A172 (cell line): ENCODE data around the gene AMBRA1. TPM values are rescaled to one million over a fixed set of nuclear protein-coding genes. Genes with fewer than 3 reads are reported as not detected.
A peak's percentile ranks its signal among the peaks of the same experiment; 100 is the strongest.

Experiments
- DNase-seq: peaks from one replicate; pipeline ENCODE4 v3.0.0-alpha.2; 2015; ENCODE audit warnings: low spot score
- total RNA-seq: library from RNA; depleted of rRNA; stranded (reverse); fragments of >200 nt; shearing (Covaris generic); gene quantifications from 2 replicates; pipeline ENCODE4 v1.2.3, GENCODE V29; 2014; rRNA removed

Gene AMBRA1, protein sequence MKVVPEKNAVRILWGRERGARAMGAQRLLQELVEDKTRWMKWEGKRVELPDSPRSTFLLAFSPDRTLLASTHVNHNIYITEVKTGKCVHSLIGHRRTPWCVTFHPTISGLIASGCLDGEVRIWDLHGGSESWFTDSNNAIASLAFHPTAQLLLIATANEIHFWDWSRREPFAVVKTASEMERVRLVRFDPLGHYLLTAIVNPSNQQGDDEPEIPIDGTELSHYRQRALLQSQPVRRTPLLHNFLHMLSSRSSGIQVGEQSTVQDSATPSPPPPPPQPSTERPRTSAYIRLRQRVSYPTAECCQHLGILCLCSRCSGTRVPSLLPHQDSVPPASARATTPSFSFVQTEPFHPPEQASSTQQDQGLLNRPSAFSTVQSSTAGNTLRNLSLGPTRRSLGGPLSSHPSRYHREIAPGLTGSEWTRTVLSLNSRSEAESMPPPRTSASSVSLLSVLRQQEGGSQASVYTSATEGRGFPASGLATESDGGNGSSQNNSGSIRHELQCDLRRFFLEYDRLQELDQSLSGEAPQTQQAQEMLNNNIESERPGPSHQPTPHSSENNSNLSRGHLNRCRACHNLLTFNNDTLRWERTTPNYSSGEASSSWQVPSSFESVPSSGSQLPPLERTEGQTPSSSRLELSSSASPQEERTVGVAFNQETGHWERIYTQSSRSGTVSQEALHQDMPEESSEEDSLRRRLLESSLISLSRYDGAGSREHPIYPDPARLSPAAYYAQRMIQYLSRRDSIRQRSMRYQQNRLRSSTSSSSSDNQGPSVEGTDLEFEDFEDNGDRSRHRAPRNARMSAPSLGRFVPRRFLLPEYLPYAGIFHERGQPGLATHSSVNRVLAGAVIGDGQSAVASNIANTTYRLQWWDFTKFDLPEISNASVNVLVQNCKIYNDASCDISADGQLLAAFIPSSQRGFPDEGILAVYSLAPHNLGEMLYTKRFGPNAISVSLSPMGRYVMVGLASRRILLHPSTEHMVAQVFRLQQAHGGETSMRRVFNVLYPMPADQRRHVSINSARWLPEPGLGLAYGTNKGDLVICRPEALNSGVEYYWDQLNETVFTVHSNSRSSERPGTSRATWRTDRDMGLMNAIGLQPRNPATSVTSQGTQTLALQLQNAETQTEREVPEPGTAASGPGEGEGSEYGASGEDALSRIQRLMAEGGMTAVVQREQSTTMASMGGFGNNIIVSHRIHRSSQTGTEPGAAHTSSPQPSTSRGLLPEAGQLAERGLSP (N-terminal part only)
- 27.3 and 44.3 TPM in 2 replicates for total RNA-seq

DNA sequence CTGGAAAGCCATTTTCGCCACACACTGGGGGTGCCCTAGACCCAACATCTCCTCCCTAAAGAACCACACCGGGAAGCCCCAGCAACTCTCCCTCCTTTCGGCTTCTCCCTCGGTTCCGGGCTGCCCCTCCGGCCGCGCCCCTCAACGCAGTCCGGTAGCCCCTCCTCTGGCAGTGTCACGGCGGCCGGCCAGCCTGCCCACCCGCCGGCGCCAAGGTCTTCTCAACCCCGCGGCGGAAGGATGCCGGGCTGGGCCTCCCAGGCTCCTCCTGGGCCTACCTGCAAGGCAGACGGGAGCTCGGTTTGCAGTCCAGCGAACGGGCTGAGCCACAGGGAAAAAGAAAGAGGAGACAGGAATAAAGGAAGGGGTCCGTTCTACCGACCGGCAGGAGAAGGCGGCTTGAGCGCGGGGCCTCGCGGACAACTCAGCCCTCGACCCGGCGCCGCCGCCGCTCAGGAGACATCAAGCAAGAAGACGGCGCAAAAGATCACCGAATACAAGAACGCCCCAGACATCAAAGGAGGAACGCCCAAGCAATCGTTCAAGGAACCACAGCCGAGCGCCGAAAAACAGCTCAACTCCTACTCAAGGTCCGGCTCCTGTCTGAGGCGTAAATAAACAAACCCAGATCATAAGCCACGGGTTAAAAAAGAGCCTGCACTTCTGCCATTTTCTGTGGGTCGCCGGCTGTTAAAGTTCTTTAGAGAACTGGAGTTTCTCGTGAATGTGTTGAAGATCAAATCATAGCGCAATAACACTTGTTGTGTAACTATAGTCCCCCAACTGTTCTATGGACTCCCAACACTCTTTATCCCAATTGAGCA lies at the start of gene AMBRA1:
AMBRA1 (minus strand) TSS at position 474 of the 824 bp plus-strand sequence. CDS start 45,643 bp downstream, outside the sequence.
- DNase-seq, result peak; percentile 87

DNA sequence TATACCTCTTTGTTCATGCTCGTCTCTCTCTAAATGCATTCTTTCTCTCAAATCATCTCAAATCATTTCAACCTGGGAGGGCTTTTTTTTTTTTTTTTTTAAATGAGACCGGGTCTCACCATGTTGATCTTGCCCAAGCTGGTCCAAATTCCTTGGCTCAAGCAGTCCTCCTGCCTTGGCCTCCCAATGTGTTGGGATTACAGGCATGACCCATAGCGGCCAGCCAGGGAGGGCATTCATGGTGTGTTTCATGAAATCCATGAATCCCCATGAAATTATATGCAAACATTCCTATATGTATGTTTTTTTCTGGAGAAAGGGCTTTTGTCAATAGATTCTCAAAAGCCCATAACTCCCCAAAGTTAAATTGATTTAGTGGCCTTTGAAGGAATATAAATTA lies 49.7 kb upstream of the AMBRA1 start:
- DNase-seq, result no peak

GRCh38 chr11:46642627-46643335 lies 49.0 kb upstream of the AMBRA1 start:
- DNase-seq, result no peak

GRCh38 chr11:46641639-46642038 lies 47.8 kb upstream of the AMBRA1 start:
- DNase-seq, result no peak

DNA sequence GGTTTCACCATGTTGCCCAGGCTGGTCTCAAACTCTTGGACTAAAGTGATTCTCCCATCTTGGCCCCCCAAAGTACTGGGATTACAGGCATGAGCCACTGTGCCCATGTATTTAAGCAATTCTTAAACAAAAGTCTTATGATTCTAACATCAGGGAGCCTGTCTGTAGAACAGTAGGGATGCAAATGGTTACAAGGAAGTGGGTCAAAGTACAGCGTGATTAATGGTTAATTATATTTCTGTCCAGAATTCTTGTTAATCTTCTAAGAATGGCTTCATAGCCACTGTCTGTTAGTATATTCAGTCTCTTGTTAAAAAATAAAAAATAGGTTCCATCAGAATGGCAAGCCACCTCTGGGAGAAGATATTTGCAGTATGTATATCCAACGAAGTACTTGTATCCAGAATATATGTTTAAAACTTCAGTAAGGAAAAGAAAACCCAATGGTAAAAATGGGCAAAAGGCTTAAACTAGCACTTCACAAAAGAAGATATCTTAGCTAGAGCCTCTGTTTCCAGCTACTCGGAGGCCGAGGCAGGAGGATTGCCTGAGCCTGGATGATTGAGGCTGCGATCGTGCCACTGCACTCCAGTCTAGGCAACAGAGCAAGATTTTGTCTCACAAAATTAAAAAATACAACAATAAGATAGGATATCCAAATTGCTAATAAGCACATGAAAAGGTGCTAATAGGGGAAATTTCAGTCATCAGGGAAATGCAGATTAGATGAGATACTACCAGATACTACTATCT lies 46.4 kb upstream of the AMBRA1 start:
- DNase-seq, result no peak

DNA sequence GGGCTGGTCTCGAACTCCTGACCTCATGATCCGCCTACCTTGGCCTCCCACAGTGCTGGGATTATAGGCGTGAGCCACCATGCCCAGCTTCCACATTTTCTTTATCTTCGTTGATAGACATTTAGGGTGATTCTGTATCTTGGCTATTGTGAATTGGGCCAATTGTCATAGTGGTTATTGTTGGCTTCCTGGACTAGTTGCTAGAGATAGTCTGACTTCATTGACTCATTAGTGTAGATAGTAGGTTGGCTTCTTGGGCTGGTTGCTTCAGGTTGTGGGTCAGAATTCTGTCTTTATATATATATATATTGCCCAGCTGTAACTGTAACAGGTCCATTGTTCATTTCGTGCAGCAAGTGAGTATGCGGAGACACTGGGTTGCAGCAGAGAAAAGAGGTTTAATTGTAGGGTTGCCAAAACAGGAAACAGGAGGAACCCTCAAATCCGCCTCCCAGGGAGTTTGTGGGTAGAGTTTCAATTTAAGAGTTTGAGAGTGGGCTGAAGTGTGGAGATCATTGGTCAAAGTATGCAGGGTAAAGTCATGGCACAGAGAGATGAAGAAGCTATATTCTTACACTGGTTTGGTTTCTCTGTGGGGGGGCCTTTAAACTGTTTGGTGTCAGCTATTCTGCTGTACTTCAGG lies 45.5 kb upstream of the AMBRA1 start:
- DNase-seq, result no peak

DNA sequence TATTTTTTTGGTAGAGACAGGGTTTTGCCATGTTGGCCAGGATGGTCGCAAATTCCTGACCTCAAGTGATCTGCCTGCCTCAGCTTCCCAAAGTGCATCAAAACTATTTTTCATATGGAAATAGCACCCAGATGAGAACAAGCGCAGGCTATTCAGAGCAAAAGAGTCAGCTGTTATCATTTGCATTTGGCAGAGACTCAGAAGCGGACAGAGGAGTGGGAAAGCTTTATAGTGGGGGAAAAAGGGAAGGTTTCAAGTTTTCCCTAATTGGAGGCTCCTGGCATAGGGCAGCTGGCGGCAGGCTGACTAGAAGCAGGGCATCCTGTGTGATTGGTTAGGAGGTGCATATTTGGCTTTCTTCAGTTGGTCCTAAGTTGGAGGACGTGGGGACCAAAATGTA lies 43.7 kb upstream of the AMBRA1 start:
- no peak for DNase-seq

GRCh38 chr11:46635557-46636139 lies 41.8 kb upstream of the AMBRA1 start:
- no peak for DNase-seq

- DNase-seq, result no peak
Observed at GRCh38 chr11:46633291-46634217, 39.7 kb upstream of the AMBRA1 start.

DNA sequence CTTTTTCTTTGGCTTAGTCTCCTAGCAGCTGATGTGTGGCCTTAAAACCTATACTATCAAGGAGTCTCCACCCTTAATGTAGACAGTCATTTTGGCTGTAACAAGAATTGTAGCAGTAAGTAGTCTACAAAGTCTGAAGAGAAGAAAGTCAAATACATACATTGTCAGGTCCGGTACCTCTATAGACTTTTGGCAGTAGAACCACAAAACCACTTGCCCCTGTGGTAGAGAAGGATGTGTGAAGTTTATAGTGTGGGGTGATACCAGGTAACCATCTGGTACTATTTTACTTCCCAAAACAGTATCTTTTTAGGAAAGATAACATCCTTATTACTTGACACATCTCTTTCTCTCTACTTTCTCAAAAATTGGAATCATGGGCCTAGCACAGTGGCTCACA lies 38.7 kb upstream of the AMBRA1 start:
- no peak for DNase-seq

DNA sequence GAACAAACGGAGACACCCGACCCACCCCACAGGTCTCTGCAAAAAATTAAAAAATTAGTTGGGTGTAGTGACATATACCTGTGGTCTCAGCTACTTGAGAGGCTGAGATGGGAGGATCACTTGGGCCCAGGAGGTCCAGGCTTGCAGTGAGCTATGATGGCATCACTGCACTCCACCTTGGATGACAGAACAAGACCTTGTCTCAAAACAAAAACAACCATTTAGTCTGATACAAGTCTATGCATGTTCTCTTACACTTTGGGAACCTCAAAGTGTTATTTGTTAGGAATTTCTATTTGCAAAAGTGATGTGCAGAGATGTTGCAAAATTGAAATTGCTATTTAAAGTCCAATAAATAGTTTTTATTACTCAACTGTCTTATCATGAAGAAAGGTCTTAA lies 37.9 kb upstream of the AMBRA1 start:
- no peak for DNase-seq

DNA sequence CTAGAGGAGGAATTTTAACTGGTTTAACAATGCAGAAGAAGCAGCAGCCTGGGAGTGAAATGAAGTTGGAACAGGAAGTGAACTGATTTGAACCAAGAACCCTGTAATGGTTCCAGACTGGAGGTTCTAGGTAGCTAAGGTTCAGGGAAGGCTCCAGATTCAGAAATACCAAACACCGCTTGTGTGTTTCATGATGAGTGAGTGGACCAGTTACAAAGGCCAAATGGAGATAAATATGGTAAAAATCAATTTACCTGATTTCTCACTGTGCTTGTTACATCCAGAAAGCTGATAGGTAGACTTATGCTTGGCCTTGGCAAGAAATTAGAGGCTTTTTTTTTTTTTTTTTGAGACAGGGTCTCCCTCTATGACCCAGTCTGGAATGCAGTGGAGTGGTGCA lies 36.4 kb upstream of the AMBRA1 start:
- no peak for DNase-seq

DNA sequence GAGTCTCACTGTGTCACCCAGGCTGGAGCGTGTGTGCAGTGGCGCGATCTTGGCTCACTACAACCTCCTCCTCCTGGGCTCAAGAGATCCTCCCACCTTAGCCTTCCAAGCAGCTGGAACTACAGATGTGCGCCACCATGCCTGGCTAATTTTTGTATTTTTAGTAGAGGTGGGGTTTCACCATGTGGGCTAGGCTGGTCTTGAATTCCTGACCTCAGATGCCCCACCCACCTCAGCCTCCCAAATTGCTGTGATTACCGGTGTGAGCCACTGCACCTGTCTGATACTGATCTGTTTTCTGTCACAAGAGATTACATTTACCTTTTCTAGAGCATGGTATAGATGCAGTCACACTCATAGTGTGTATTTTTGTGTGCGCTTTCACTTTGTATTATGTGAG lies 35.1 kb upstream of the AMBRA1 start:
- DNase-seq, result no peak

DNA sequence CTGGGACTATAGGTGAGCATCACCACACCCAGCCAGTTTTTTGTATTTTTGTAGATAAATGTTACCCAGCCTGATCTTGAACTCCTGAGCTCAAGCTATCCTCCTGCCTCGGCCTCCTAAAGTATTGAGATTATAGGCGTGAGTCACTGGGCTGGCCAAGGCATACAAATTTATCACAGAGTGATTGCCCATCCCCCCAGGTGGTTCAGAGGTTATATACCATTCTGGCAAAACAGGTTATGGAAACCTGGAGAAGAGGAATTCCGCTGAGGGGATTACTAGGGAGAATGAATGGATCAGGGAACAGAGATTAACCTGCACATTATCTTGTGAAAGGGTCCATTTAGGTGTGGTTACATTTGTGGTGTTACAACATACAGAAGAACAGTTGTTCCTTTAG lies 31.6 kb upstream of the AMBRA1 start:
- no peak for DNase-seq

- no peak for DNase-seq
Observed at GRCh38 chr11:46618837-46619236, 25.0 kb upstream of the AMBRA1 start.

- DNase-seq, result no peak
Observed at GRCh38 chr11:46617972-46618314, 24.1 kb upstream of the AMBRA1 start.

- DNase-seq, result peak; percentile 82
Observed at GRCh38 chr11:46617134-46617971, 23.5 kb upstream of the AMBRA1 start, which contains the start of the genes ATG13 and HARBI1. Gene ATG13 (plus strand): TSS chr11:46617553. CDS start chr11:46644292, 26,739 bp downstream. Gene HARBI1 (minus strand): TSS chr11:46617227. CDS start chr11:46616237, 990 bp downstream.
